Prostate gland (tissue), 2 donors: Measurements from ENCODE around the gene CAB39L. TPM values are rescaled to one million over a fixed set of nuclear protein-coding genes. Genes with fewer than 3 reads are reported as not detected.

Experiments
- DNase-seq: peaks from one replicate; pipeline ENCODE4 v3.0.0-alpha.2; 2019; ENCODE audit warnings: low spot score
- H3K27ac ChIP-seq, 2 donors: fragments of 200-600 bp; sonication (generic); 2 replicates each; pipeline ENCODE4 v1.5.1; 2017 to 2019
- H3K27me3 ChIP-seq: fragments of 200-600 bp; sonication (generic); replicated peaks from 2 replicates; pipeline ENCODE4 v1.5.1; 2019; ENCODE audit not compliant: insufficient read depth
- H3K36me3 ChIP-seq, 2 donors: fragments of 200-600 bp; sonication (generic); 1 replicate in 1 of 2; 2 replicates in 1 of 2; pipeline versions ENCODE4 v1.5.1 to v1.8.1; 2017 to 2019
- H3K4me1 ChIP-seq: fragments of 200-600 bp; sonication (generic); replicated peaks from 2 replicates; pipeline ENCODE4 v1.5.1; 2019
- H3K4me3 ChIP-seq, 2 donors: fragments of 200-600 bp; sonication (generic); 2 replicates each; pipeline ENCODE4 v1.5.1; 2017 to 2019
- H3K9me3 ChIP-seq: fragments of 200-600 bp; sonication (generic); 2 replicates; pipeline ENCODE4 v1.5.1; 2017
- POLR2A ChIP-seq: fragments of 450-650 bp; IDR thresholded peaks from one replicate; pipeline ENCODE4 v1.6.1; 2016; ENCODE audit warnings: antibody characterized with exemption, mild to moderate bottlenecking
- POLR2AphosphoS5 ChIP-seq: sonication (generic); formaldehyde crosslinking; IDR thresholded peaks from one replicate; pipeline ENCODE4 v1.6.1; 2017; ENCODE audit warnings: antibody characterized with exemption
- WGBS: methylation state at CpG from one replicate; pipeline ENCODE4 v1.1.5; 2018; 5-methylcytosine and 5-hydroxymethylcytosine counted together
- intact Hi-C: fragments of 100-400 bp; cut with DNase I; formaldehyde crosslinking; loops from one replicate; pipeline ENCODE4 v1.14.2; 2022
- total RNA-seq, 2 donors: library from RNA; depleted of rRNA; stranded (reverse); fragments of >200 nt; gene quantifications; one replicate each; pipeline ENCODE4 v1.1.0, GENCODE V29; 2016
- TF ChIP-seq, protein P1 (sequence below), 4 experiments: fragments of 200-600 bp in 2 of 4; fragments of 450-650 bp in 2 of 4; sonication (generic) in 2 of 4; IDR thresholded peaks; 1 replicate in 3 of 4; 2 replicates in 1 of 4; pipeline ENCODE4 v1.5.1; 2016 to 2019; ENCODE audit warnings: antibody characterized with exemption in 4 of 4, mild to moderate bottlenecking in 2 of 4, moderate library complexity in 2 of 4

Gene CAB39L
- total RNA-seq, 2 donors from 2014 or later: 43.9 to 96.5 TPM

DNA sequence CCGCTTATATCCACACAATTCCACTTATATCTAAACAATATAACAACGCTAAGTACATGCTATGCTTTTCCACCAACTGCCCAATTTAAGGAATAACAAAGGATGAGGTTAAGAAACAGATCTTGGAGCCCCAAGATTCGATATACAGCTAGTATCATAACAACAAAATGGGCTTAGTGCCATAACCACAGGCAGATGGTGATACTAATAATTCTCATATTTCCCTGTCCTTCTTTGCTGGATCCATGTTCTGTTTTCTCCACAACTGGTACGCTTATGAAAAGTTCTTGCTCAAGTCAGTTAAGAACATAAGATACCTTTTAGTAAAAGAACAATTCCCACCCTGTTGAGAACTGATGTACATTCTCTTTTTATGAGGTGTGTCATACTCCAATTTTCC lies 33.9 kb downstream of the CAB39L start:
- no peak for DNase-seq
- no peaks in the 10 kb centered on the region for H3K27me3 ChIP-seq
- intact Hi-C loops: no loop called here
- no peak overlapping the region for H3K4me3 ChIP-seq
- H3K27ac ChIP-seq: no peak overlapping the region
- no peaks in the 10 kb centered on the region for H3K4me1 ChIP-seq
- TF ChIP-seq, protein P1, sequence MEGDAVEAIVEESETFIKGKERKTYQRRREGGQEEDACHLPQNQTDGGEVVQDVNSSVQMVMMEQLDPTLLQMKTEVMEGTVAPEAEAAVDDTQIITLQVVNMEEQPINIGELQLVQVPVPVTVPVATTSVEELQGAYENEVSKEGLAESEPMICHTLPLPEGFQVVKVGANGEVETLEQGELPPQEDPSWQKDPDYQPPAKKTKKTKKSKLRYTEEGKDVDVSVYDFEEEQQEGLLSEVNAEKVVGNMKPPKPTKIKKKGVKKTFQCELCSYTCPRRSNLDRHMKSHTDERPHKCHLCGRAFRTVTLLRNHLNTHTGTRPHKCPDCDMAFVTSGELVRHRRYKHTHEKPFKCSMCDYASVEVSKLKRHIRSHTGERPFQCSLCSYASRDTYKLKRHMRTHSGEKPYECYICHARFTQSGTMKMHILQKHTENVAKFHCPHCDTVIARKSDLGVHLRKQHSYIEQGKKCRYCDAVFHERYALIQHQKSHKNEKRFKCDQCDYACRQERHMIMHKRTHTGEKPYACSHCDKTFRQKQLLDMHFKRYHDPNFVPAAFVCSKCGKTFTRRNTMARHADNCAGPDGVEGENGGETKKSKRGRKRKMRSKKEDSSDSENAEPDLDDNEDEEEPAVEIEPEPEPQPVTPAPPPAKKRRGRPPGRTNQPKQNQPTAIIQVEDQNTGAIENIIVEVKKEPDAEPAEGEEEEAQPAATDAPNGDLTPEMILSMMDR (IDR thresholded peaks at IDR 0.05): no peak
- no peak for TF ChIP-seq POLR2AphosphoS5
- TF ChIP-seq POLR2A: no peak
- no peaks in the 10 kb centered on the region for H3K9me3 ChIP-seq
- WGBS: 78% methylated on average over 4 of the region's 4 CpGs
- no peaks in the 10 kb centered on the region for H3K36me3 ChIP-seq

DNA sequence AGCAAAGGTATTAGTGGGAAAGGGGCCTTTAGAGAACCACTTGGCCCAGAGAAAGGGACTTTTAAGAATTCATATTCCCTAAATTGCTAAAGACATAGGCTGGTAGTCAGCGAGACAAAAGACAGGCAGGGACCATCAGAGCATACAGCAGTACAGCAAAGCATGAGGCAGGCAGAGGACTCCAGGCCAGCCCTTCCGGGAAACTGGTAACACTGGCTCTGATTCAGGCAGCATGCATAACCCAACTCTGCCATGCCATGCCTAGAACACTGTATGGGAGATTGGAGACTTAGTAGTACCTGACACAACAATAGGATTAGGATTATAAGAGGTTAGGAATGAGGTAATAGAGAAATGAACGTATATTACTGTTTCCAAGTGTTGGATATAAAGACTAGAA lies 34.9 kb downstream of the CAB39L start:
- Histone ChIP-seq H3K27ac (no peak overlapping the region), H3K9me3 (no peaks in the 10 kb centered on the region), H3K4me1 (no peaks in the 10 kb centered on the region), H3K36me3 (no peaks in the 10 kb centered on the region), H3K4me3 (no peak overlapping the region), H3K27me3 (no peaks in the 10 kb centered on the region)
- intact Hi-C loops: no loop called here
- 68% methylated on average over 3 of the region's 3 CpGs for WGBS
- TF ChIP-seq, protein P1 (IDR thresholded peaks at IDR 0.05): no peak
- TF ChIP-seq POLR2AphosphoS5: no peak
- no peak for TF ChIP-seq POLR2A
- no peak for DNase-seq

DNA sequence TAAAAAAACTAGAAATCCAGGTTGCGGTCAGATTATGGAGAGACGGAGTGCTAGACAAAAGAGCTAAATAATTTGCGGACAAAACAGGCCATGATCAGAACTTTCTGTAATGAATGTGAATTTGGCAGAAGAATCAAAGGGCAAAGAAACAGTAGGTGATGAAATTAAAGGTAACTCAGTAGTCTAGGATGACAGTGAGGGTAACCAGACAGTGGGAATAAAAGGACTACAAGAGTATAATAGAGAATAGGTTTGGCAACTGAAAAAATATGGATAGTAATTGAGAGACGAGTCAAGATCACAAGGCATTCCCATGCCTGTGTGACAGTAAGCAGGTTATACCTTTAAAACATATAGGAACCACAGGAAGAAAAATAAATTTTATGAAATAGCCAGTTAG lies 35.9 kb downstream of the CAB39L start:
- Histone ChIP-seq H3K27ac (no peak overlapping the region), H3K4me1 (no peaks in the 10 kb centered on the region), H3K9me3 (no peaks in the 10 kb centered on the region), H3K27me3 (no peaks in the 10 kb centered on the region), H3K4me3 (no peak overlapping the region), H3K36me3 (no peaks in the 10 kb centered on the region)
- 83% methylated on average over 4 of the region's 4 CpGs for WGBS
- TF ChIP-seq POLR2A: no peak
- no peak for DNase-seq
- intact Hi-C loops: no loop called here

DNA sequence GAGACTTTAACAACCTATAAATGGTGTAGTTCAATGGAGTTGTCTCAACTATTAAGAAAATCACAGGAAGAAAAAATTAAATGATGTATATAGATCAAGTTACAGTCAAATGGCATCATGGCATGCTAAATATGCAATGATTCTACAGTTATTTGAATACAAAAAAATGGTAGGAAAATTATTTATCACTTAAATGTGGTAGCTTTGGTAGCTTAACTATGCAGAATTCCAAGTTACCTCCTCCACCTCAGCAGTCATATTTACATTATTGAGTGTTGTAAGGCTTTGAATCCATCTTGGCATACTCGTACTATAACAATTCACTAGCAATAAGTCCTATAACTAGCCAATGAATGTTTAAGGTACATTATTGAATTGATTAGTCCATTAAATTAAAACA lies 36.8 kb downstream of the CAB39L start:
- no peaks in the 10 kb centered on the region for H3K9me3 ChIP-seq
- no peaks in the 10 kb centered on the region for H3K27me3 ChIP-seq
- no peaks in the 10 kb centered on the region for H3K4me1 ChIP-seq
- no peaks in the 10 kb centered on the region for H3K36me3 ChIP-seq
- TF ChIP-seq POLR2A (no peak), POLR2AphosphoS5 (no peak)
- TF ChIP-seq, protein P1 (IDR thresholded peaks at IDR 0.05): no peak
- 98% methylated on average over 1 of the region's 1 CpG for WGBS
- H3K27ac ChIP-seq: no peak overlapping the region
- no peak for DNase-seq
- intact Hi-C loops: no loop called here
- no peak overlapping the region for H3K4me3 ChIP-seq

DNA sequence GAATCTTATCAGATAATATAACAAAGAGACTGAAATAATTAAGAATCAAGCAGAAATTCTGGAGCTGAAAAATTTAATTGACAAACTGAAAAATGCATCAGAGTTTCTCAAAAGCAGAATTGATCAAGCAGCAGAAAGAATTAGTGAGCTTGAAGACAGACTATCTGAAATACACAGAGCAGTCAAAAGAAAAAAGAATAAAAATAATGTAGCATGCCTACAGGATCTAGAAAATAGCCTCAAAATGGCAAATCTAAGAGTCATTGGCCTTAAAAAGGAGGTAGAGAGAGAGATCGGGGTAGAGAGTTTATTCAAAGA lies 39.2 kb downstream of the CAB39L start:
- H3K9me3 ChIP-seq: no peaks in the 10 kb centered on the region
- H3K4me1 ChIP-seq: no peaks in the 10 kb centered on the region
- no peak overlapping the region for H3K4me3 ChIP-seq
- H3K27ac ChIP-seq: no peak overlapping the region
- WGBS: 93% methylated on average over 1 of the region's 1 CpG
- no peak for DNase-seq
- intact Hi-C loops: no loop called here
- no peaks in the 10 kb centered on the region for H3K36me3 ChIP-seq
- no peaks in the 10 kb centered on the region for H3K27me3 ChIP-seq
- TF ChIP-seq POLR2AphosphoS5: no peak

DNA sequence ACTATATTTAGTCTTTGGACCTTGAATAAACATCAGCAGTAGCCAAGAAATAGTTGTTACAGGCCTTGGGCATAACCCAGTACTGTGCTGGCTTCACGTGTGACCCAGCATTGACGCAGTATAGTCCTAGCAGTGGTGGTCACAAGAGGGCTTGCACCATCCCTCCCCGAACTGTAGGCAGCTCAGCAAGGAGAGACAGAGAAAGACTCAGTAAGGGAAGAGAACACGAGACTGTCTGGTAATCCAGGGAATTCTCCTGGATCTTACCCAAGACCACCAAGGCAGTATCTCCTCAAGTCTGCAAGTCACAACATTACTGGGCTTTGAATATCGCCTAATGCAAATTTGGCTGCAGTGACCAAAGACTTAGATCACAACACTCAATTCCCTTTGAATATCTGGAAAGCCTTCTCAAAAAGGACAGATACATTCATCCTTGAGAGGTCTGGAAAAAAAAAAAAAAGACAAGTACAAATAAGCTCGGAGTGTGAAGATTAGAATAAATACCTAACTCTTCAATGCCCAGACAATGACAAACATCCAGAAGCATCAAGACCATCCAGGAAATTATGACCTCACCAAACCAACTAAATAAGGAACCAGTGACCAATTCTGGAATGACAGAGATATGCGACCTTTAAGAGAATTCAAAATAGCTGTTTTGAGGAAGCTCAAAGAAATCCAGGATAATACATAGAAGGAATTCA lies 39.7 kb downstream of the CAB39L start:
- Histone ChIP-seq H3K36me3 (no peaks in the 10 kb centered on the region), H3K4me1 (no peaks in the 10 kb centered on the region), H3K9me3 (no peaks in the 10 kb centered on the region), H3K27me3 (no peaks in the 10 kb centered on the region), H3K27ac (no peak overlapping the region), H3K4me3 (no peak overlapping the region)
- DNase-seq: no peak
- TF ChIP-seq POLR2AphosphoS5: no peak
- TF ChIP-seq, protein P1 (IDR thresholded peaks at IDR 0.05): no peak
- TF ChIP-seq POLR2A: no peak
- intact Hi-C loops: no loop called here
- WGBS: 94% methylated on average over 7 of the region's 7 CpGs
